Subcutaneous adipose tissue (tissue), 4 donors: ENCODE results near the gene LRRTM1. TPM values are rescaled to one million over a fixed set of nuclear protein-coding genes. Genes with fewer than 3 reads are reported as not detected.

Experiments
- total RNA-seq, 4 donors: library from RNA; depleted of rRNA; stranded (reverse); fragments of >200 nt; gene quantifications; one replicate each; pipeline ENCODE4 v1.1.0, GENCODE V29; 2016
- TF ChIP-seq, protein P1 (sequence below): fragments of 450-650 bp; IDR thresholded peaks from one replicate; pipeline ENCODE4 v1.5.1; 2016; ENCODE audit warnings: low read depth, mild to moderate bottlenecking, control low read depth, antibody characterized with exemption, moderate library complexity

The LRRTM1 gene
- total RNA-seq = not detected

- TF ChIP-seq, protein P1, sequence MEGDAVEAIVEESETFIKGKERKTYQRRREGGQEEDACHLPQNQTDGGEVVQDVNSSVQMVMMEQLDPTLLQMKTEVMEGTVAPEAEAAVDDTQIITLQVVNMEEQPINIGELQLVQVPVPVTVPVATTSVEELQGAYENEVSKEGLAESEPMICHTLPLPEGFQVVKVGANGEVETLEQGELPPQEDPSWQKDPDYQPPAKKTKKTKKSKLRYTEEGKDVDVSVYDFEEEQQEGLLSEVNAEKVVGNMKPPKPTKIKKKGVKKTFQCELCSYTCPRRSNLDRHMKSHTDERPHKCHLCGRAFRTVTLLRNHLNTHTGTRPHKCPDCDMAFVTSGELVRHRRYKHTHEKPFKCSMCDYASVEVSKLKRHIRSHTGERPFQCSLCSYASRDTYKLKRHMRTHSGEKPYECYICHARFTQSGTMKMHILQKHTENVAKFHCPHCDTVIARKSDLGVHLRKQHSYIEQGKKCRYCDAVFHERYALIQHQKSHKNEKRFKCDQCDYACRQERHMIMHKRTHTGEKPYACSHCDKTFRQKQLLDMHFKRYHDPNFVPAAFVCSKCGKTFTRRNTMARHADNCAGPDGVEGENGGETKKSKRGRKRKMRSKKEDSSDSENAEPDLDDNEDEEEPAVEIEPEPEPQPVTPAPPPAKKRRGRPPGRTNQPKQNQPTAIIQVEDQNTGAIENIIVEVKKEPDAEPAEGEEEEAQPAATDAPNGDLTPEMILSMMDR = no peak
Observed at GRCh38 chr2:80303909-80304837, at the start of gene LRRTM1. Gene LRRTM1 (minus strand): TSS chr2:80304752. CDS start chr2:80303819, 933 bp downstream.

DNA sequence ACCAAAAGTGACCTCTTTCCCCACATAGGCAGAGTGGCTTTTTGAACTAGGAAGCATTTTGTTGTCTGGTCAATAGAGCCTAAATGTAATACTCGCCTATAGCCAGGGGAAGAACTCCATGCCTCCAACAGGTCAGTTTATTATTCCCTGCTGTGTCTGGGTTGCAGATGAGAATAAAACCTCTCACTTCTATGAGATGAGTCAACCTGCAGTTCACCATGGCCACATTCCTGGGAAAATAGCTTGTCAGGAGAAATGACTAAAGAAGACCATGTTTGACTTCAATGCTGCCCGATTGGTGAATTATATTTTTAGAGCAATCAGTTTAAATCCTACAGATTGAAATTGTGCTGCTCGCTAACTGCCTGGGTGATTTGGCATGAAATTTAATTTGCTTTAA, 46.7 kb upstream of the LRRTM1 start:
- TF ChIP-seq, protein P1 = no peak

GRCh38 chr2:80348953-80349352, 44.4 kb upstream of the LRRTM1 start:
- TF ChIP-seq, protein P1 = no peak

- TF ChIP-seq, protein P1 = no peak
Observed at GRCh38 chr2:80348078-80348477, 43.5 kb upstream of the LRRTM1 start.

- TF ChIP-seq, protein P1 = no peak
Observed at GRCh38 chr2:80340022-80340421, 35.5 kb upstream of the LRRTM1 start.

- TF ChIP-seq, protein P1 = no peak
Observed at GRCh38 chr2:80338794-80339193, 34.2 kb upstream of the LRRTM1 start.

DNA sequence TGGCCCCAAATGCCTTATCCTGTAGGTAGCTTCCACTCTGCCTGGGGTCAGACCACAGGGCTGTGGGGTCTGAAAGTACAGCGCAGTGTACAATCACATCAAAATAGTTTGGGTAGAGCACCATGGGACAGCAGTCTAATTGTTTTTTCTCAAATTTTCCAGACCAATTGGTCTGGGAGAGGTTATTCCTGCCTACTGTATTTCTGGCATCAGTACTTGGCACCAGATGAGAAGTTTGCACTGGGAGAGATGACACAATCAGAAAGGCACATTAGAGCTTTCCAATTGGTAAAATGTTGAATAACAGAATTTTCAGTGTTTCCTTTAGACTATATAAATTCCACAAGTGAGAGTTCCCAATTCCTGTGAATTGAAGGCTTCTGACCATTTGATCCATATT, 30.9 kb upstream of the LRRTM1 start:
- TF ChIP-seq, protein P1 = no peak
